Endothelial cell (in vitro differentiated cells): ENCODE data around the gene TMEM175. TPM values are rescaled to one million over a fixed set of nuclear protein-coding genes. Genes with fewer than 3 reads are reported as not detected.

Experiments
- DNase-seq: peaks from one replicate; pipeline ENCODE4 v3.0.0; 2021; ENCODE audit warnings: low spot score
- H3K27ac Mint-ChIP-seq: one replicate; pipeline ENCODE4 v1.8.0; 2021; ENCODE audit warnings: mixed read lengths, inconsistent platforms; ENCODE audit not compliant: unreplicated experiment
- H3K27me3 Mint-ChIP-seq: one replicate; pipeline ENCODE4 v1.8.0; 2021; ENCODE audit warnings: mild to moderate bottlenecking, moderate library complexity, mixed read lengths, inconsistent platforms; ENCODE audit not compliant: unreplicated experiment
- H3K36me3 Mint-ChIP-seq: one replicate; pipeline ENCODE4 v1.8.0; 2021; ENCODE audit warnings: mild to moderate bottlenecking, low read depth, mixed read lengths, inconsistent platforms; ENCODE audit not compliant: unreplicated experiment
- H3K4me1 Mint-ChIP-seq: one replicate; pipeline ENCODE4 v1.8.0; 2021; ENCODE audit warnings: mild to moderate bottlenecking, mixed read lengths, inconsistent platforms; ENCODE audit not compliant: unreplicated experiment
- H3K4me3 Mint-ChIP-seq: one replicate; pipeline ENCODE4 v1.8.0; 2021; ENCODE audit warnings: mild to moderate bottlenecking, mixed read lengths, inconsistent platforms; ENCODE audit not compliant: unreplicated experiment
- H3K9me3 Mint-ChIP-seq: one replicate; pipeline ENCODE4 v1.8.0; 2021; ENCODE audit warnings: mixed read lengths, inconsistent platforms; ENCODE audit not compliant: unreplicated experiment
- CTCF ChIP-seq: fragments of 200-600 bp; sonication (generic); IDR thresholded peaks from one replicate; pipeline ENCODE4 v1.5.0; 2021; ENCODE audit warnings: antibody characterized with exemption; ENCODE audit not compliant: unreplicated experiment
- total RNA-seq: library from RNA; stranded (reverse); fragmentation: NEBNext Ultra II Directional; extraction: Animal tissue kit (Norgen Biotek cat#: 25700); gene quantifications from one replicate; pipeline ENCODE4 v1.2.1, GENCODE V29; 2021; ENCODE audit not compliant: unreplicated experiment

TMEM175 gene
- total RNA-seq, 1 donor from 2014 or later: 31.4 TPM

- H3K27ac Mint-ChIP-seq: peak overlapping the region; percentile 74
- peaks cover 17% of the 10 kb centered on the region for H3K36me3 Mint-ChIP-seq
- H3K4me3 Mint-ChIP-seq: no peak overlapping the region
- H3K27me3 Mint-ChIP-seq: peaks cover 8% of the 10 kb centered on the region
- H3K4me1 Mint-ChIP-seq: peaks cover 33% of the 10 kb centered on the region
- no peak for TF ChIP-seq CTCF
- no peaks in the 10 kb centered on the region for H3K9me3 Mint-ChIP-seq
- DNase-seq: no peak
These were observed 10.4 kb upstream of the TMEM175 start for GRCh38 chr4:921830-922331.

- Mint-ChIP-seq H3K9me3 (no peaks in the 10 kb centered on the region), H3K27me3 (peaks cover 5% of the 10 kb centered on the region), H3K27ac (peak overlapping the region; percentile 48), H3K4me1 (peaks cover 32% of the 10 kb centered on the region), H3K4me3 (peak overlapping the region; percentile 76), H3K36me3 (peaks cover 14% of the 10 kb centered on the region)
- no peak for TF ChIP-seq CTCF
- DNase-seq: no peak
These were observed 7.9 kb upstream of the TMEM175 start for GRCh38 chr4:924107-925096.

GRCh38 chr4:925171-925570 lies 7.1 kb upstream of the TMEM175 start:
- no peak for TF ChIP-seq CTCF
- Mint-ChIP-seq H3K4me1 (peaks cover 28% of the 10 kb centered on the region), H3K4me3 (no peak overlapping the region), H3K9me3 (no peaks in the 10 kb centered on the region), H3K36me3 (peaks cover 14% of the 10 kb centered on the region), H3K27me3 (peaks cover 4% of the 10 kb centered on the region), H3K27ac (no peak overlapping the region)
- DNase-seq: no peak

- Mint-ChIP-seq H3K9me3 (no peaks in the 10 kb centered on the region), H3K36me3 (peaks cover 14% of the 10 kb centered on the region), H3K27me3 (peaks cover 6% of the 10 kb centered on the region), H3K4me1 (peaks cover 34% of the 10 kb centered on the region), H3K4me3 (no peak overlapping the region), H3K27ac (peak overlapping the region; percentile 27)
- TF ChIP-seq CTCF: no peak
- no peak for DNase-seq
These were observed 6.3 kb upstream of the TMEM175 start for GRCh38 chr4:925771-926500.
